ENCODE measurements around the gene SEPTIN5.
"Not testable (repeated sequence)": the region's sequence is repeated elsewhere in the genome, so short reads cannot be mapped to it uniquely, and the experiment has no call there.

The SEPTIN5 gene

DNA sequence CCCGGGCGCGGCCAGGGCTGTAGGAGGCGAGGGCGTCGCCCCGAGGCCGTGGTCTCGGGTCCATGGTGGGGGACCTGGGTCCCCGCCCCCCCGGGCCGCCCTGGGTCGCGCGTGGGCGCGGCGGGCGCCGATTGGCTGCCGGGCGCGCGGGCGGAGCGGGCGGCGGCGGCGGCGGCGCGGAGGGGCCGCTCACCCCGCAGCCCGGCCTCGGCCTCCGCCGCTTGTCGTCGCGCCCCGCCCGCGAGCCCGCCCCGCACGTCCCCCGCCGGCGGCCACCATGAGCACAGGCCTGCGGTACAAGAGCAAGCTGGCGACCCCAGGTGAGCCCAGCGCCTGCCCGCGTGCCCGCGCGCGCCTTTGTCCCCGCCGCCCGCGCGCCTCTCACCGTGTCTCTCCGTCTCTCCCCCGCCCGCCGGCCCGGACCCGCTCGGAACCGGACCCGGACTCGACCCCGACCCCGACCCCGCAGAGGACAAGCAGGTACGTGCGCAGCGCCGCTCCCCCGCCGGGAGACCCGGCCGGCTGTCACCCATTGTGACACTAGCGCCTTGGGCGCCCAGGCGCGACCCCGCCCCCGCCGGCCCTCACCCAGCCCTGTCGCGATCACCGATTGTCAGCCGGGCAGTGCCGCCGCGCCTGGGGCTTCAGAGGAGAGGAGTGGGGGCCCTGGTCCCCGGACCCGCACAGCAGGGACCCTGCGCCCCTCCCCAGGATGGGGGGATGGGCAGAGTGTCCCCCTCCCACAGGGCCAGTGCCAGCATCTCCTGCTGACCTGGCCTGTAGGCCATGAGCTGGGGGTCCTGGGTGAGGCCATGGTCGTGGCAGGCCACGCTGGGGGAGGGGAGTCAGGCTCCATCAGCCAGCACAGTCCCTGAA, at the start of gene SEPTIN5:
Gene SEPTIN5 (plus strand): TSS at position 192 of the 876 bp plus-strand sequence. CDS start 86 bp downstream, at position 278.
- FAIRE-seq = no peak

GRCh38 chr22:19664951-19665783, 49.1 kb upstream of the SEPTIN5 start:
- no peak for FAIRE-seq

- FAIRE-seq = no peak
Measured at GRCh38 chr22:19665784-19666672, 48.3 kb upstream of the SEPTIN5 start.

- no peak for FAIRE-seq
Measured at GRCh38 chr22:19666673-19667593, 47.4 kb upstream of the SEPTIN5 start.

- FAIRE-seq = no peak
Measured at GRCh38 chr22:19667872-19668740, 46.2 kb upstream of the SEPTIN5 start.

GRCh38 chr22:19668748-19669147, 45.6 kb upstream of the SEPTIN5 start:
- FAIRE-seq = no peak

GRCh38 chr22:19669570-19669969, 44.7 kb upstream of the SEPTIN5 start:
- FAIRE-seq = no peak

DNA sequence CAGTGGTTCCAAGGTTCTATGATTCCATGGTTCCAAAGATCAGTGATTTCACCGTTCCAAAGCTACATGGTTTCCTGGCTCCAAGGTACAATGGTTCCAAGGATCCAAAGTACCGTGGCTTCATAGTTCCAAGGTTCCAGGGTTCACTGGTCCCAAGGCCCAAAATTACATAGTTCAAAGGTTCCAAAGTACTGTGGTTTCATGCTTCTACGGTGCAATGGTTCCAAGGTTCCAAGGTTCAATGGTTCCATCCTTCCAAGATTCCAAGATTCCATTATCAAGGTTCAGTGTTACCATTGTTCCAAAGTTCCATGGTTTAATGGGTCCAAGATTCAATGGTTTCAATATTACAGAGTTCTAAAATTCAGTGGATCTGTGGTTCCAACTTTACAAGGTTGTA, 43.0 kb upstream of the SEPTIN5 start:
- no peak for FAIRE-seq

DNA sequence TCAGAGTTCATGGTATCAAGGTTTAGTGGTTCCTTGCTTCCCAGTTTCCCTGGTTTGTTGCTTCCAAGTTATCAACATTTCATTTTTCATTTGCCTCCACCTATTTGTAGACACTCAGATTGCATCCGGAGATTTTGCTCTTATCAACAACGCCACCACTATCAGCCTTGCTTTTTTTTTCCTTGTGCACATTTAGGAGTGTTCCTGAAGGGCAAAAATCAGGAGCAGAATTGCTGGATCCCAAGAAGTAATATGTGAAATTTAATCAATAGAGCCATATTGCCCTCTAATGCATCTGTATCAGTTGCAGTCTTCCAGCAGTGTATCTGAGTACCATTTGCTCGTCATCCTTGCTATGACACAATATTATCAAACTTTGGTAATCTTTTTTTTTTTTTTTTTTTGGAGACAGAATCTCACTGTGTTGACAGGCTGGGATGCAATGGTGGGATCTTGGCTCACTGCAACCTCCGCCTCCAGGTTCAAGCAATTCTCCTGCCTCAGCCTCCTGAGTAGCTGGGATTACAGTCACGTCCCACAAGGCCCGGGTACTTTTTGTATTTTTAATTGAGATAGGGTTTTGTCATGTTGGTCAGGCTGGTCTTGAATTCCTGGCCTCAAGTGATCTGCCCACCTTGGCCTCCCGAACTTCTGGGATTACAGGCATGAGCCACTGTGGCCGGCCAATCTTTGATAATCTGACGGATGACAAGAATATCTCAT, 42.1 kb upstream of the SEPTIN5 start:
- FAIRE-seq = no peak

GRCh38 chr22:19673660-19674059, 40.6 kb upstream of the SEPTIN5 start:
- no peak for FAIRE-seq

GRCh38 chr22:19674129-19674928, 40.0 kb upstream of the SEPTIN5 start:
- FAIRE-seq = no peak

DNA sequence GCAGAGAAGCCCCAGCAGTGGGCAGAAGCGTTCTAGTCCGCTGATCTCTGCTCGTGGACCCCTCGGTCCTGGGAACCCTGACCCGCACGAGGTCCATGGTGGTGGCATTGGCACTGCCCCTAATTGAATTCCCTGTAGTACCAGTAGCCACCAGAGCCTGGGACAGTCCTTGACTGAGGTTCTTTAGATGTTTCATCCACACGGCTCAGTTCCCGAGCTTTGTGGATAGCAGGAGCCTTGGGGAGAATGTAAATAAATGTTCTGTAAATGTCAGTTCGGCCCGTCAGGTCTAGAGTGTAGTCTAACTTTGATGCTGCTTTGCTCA, 39.4 kb upstream of the SEPTIN5 start:
- no peak for FAIRE-seq

DNA sequence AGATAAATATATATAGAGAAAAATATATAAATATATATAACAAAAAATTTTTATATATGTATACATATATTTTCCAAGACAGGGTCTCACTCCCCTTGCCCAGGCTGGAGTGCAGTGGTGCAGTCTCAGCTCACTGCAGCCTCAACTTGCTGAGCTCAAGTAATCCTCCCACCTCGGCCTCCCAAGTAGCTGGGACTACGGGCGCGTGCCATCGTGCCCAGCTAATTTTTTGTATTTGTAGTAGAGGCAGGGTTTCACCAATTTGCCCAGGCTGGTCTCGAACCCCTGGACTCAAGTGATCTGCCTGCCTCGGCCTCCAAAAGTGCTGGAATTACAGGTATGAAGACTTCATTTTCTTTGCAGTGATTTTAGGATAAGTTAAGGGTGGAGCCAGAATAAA, 38.9 kb upstream of the SEPTIN5 start:
- FAIRE-seq = no peak

- FAIRE-seq = not testable (repeated sequence)
Measured at GRCh38 chr22:19676437-19676836, 37.9 kb upstream of the SEPTIN5 start.

- FAIRE-seq = no peak
Measured at GRCh38 chr22:19678949-19679521, 35.3 kb upstream of the SEPTIN5 start.

DNA sequence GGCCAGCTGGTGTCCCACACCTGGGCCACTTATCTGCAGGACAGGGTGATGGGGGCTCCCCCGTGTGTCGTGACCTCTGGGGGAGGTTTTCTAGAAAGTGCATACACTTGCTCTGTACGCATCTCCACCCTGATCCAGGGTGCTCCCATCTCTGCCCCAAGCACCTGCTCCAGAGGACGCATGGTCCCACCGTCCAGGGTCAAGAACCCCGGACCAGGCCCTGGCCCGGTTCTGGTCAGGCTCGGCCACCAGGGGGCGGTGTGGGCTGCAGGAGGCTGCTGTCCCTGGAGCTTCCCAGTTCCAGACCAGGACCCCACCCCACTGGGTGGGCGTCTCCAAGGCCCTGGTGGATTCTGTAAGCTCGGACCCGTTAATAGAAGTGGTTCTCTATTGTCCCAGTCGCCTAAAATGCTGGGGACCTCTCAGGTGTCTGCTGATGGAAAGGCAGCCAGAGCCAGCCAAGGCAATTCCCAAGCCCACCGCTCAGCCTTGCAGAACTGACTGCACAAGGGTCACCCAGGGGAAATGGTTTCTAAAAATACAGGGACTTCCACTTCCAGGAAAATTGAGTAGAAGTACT, 34.7 kb upstream of the SEPTIN5 start:
- no peak for FAIRE-seq

GRCh38 chr22:19680287-19680881, 33.9 kb upstream of the SEPTIN5 start:
- no peak for FAIRE-seq

Measured in endometrium (tissue), 2 donors.